Choroid plexus epithelial cell (primary cell): Measurements from ENCODE around the gene ERLIN1.

Experiments
- DNase-seq: peaks from one replicate; pipeline ENCODE4 v3.0.0-alpha.2; 2010; ENCODE audit warnings: low read depth
- H3K4me3 ChIP-seq: 2 replicates; pipeline ENCODE4 v1.5.1; 2011; ENCODE audit warnings: low read depth, mild to moderate bottlenecking, control low read depth, low read length, moderate library complexity
- TF ChIP-seq, protein P1 (sequence below): conservative IDR thresholded peaks from 2 replicates; pipeline ENCODE4 v1.5.1; 2011; ENCODE audit warnings: low read depth, mild to moderate bottlenecking, control low read depth, inconsistent platforms, low read length, moderate library complexity

The ERLIN1 gene

DNA sequence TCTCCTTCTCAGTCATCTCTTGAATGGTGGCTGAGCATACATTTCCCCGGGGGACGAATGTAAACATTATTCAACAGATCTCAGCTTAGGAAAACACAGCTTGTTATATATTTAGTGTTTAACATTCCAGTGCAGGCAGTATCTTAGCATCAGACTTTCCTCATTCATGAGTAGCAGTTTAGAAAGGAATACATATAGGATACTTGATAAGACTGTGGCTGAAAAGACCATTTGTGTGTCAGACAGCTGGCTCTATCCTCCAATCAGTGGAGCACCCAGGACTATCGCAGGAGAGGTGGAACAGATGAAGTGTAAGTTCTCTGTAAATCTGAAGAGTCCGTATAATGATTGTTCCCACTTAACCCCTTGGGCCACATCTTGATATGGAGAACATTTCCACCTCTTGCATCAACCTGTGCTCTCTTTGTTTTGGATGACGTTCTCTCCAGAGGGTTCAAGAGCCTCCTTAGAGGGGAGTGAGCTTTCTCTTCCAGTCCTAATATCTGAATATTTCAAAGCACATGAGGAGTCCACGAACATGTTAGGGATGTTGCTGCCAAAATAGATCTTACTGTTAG is 34.0 kb downstream of the ERLIN1 start:
- no peak overlapping the region for H3K4me3 ChIP-seq
- TF ChIP-seq, protein P1, sequence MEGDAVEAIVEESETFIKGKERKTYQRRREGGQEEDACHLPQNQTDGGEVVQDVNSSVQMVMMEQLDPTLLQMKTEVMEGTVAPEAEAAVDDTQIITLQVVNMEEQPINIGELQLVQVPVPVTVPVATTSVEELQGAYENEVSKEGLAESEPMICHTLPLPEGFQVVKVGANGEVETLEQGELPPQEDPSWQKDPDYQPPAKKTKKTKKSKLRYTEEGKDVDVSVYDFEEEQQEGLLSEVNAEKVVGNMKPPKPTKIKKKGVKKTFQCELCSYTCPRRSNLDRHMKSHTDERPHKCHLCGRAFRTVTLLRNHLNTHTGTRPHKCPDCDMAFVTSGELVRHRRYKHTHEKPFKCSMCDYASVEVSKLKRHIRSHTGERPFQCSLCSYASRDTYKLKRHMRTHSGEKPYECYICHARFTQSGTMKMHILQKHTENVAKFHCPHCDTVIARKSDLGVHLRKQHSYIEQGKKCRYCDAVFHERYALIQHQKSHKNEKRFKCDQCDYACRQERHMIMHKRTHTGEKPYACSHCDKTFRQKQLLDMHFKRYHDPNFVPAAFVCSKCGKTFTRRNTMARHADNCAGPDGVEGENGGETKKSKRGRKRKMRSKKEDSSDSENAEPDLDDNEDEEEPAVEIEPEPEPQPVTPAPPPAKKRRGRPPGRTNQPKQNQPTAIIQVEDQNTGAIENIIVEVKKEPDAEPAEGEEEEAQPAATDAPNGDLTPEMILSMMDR, result no peak
- DNase-seq, result no peak

DNA sequence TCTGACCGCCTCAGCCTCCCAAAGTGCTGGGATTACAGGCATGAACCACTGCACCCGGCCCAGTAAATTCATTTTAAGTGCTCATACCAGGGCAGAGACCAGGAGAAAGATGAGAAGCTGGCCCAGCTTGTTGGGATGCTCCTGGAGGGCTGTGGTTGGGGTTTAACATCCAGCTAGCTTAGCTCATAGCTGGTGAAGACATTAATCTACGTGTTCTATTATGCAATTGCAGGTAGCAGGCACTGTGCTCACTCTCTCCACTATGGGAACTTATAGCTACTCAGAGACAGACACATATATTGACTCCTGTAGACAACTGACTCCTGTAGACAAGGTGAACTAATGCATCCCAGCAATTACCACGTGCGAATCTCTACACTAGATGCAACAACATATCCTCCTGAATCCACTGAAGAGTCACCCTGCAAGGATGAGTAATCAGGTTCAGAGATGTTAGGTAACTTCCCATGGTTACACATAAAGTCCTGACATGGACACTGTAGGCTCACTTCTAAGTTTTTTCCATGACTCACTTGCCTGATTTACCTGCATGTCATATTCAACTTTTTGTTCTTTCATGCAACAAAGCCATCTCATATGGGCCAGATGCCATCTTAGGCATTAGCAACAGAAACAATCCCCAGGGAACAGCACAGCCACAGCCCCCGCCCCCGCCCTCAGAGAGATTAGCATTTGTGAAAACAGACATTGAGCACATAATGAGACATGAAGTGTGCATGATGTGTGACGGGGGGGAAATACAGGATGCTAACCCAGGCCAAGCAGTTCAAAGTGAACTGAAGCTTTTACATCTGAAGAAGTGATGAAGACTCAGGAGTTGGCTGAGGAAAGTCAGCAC is 37.2 kb downstream of the ERLIN1 start:
- DNase-seq, result peak; percentile 64
- TF ChIP-seq, protein P1, result no peak

DNA sequence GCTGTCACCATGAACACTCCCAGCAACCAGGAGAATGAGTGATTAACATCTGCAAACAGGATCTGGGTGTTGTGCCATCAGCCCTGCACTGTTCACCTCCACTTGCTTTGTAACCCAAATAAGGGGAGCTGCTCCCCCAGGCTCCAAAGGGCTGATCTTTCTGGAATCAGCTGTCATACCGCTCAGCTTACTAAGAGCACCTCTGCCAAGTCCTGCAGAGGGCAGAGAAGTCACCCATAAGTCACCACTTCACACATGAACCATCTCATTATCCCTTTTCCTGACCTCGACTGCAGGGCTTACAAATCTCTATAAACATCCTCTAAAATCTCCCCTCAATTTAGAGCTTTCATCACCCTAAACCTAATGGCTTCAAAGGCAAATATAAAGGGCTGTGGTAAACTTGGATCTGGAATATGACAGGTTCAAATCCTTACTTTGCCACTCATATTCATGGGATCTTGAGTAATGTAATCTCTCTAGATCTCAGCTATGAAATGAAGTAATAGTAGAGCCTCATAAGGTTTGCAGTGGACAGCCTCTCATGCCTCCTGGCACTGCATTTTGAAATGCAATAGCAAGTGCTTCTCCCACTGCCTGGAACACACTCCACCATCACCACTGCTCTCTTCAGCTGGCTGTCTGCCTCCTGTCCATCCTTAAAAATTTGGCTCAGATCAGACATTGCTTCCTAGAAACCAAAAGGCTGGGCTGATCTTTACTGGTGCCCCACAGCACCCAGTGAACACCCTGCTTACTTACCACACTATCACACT is 38.8 kb downstream of the ERLIN1 start:
- TF ChIP-seq, protein P1, result no peak
- no peak overlapping the region for H3K4me3 ChIP-seq
- DNase-seq, result no peak

More for the DNA sequence above, 37.2 kb downstream of the ERLIN1 start:
- no peak overlapping the region for H3K4me3 ChIP-seq

DNA sequence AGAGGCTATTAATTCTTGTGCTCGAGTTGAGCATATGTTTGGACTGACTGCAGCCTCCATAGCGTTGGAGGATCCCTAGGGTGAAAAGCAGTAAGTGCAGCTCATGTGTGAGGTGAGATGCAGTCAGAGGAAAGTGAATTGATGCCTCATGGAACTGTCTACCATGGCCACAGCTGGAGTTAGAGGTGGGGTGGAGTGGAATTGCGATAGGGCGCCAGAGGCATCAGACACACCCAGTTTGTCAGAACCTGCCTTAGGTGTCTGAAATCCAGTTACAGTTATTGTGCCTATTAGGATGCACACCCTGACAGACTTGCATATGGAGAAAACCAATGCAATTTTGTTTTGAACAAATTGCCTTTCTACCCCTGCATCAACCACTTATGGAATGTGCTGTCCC is 39.4 kb downstream of the ERLIN1 start:
- TF ChIP-seq, protein P1, result no peak
- H3K4me3 ChIP-seq, result no peak overlapping the region
- no peak for DNase-seq

DNA sequence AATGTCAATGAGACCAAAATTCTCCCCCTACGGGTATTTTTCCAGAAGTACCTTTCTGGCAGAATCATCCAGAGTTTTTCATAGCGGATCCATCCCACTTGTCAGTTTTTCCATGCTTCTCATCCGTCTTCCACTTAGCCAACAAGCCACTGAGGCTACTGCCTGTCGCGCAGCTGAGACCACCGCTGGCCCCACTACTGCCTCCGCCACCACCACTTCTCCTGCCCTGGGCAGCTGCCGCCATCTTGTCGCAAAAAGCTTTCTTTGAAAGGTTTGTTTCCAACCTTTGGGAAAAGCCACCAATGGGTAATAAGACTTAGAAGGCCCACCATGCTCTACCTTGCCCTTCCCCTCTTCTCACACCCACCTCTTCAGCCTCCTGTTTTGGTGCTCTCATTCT is 42.1 kb downstream of the ERLIN1 start:
- no peak overlapping the region for H3K4me3 ChIP-seq
- TF ChIP-seq, protein P1, result no peak
- no peak for DNase-seq

DNA sequence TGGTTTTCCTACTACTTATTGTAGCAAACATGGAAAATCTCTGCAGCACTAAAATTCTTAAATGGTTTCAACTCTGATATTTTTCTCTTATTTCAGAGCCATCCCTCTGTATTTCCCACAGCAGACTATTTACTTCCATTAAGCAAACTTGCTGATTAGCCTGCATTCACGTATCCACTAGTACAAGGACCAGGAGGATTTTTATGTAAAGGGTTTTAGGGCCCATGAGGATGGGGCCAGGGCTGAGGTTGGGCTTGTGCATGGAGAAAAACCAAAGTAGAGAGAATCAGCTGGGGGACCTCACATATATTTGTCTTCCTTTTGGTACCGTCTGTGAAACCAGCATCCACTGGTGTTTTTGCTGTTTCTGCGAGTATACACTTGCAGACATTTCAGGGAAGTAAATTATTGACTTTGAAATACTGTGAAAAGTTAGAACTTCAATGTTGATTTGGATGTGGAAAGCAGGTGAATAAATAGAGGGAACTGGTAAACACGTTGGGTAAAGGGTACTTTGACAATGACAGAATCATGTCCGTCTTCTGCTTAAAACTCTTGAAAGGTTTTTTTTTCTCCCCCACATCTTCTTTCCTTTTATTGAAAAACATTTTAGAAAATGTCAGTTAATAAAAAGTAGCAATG is 44.3 kb downstream of the ERLIN1 start:
- no peak for DNase-seq
- TF ChIP-seq, protein P1, result no peak
- no peak overlapping the region for H3K4me3 ChIP-seq
